ENCODE data around the gene RAPGEF1.

Gene RAPGEF1

DNA sequence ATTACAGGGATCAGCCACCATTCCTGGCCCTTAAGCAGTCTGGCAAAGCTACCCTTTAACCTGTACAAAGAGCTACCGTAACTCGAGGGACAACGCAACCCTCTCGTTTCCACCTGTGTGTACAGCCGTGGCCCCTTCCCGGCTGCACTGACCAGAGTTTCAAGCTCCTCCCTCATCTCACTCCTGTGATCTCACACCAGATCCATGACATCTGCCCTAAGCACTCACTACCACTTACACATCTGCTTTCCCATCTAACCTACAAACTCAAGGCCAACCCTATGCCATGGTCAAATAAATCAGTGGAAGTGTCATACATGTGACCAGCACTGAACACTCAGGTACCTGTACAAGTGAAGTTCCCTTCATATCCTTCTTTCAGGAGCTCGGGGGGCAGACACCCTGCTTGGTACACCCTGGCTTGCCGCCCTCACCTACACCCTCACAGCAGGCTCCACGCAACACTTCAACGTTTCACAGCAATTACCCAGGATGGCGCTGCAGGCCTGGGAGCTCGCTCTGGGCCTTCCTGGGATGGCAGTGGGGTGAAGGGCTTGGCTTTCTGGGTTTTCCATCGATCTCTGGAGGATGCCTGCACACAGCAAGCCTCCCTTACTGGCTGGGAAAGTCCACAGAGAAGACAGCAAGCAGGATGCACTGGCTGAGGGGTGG lies 132.8 kb downstream of the RAPGEF1 start:
- no peak for DNase-seq (ENCODE audit: low read depth)

DNA sequence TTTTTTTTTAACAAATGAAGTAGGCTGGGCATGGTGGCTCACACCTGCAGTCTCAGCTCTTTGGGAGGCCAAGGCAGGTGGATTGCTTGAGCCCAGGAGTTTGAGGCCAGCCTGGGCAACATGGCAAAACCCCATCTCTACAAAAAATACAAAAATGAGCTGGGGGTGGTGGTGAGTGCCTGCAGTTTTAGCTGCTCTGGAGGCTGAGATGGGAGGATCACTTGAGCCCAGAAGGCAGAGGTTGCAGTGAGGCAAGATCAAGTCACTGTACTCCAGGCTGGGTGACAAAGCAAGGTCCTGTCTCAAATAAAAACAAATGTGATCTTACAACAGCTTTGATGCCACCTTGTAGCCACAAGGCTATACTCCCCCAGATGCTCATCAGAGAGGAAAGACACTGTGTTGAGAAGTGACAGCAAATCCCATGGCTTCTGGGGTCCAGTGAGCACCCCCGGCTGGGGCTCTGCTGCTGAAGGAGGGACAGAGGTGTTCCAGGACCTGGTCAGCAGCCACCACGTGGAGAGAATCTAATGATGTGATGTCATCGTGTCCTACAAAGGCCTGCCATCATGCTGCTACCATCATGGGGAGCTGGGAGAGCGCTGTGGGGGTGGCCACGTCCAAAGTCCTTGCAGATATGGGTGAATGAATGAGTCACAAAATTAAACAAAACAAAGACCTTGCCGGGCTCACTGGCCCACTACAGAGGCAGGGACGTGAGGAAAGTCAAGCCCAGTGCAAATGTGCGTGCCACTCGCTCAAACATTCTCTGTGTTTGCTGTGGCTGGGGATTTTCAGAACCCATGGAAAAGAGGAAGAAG lies 133.9 kb downstream of the RAPGEF1 start:
- no peak for DNase-seq (ENCODE audit: low read depth)

DNA sequence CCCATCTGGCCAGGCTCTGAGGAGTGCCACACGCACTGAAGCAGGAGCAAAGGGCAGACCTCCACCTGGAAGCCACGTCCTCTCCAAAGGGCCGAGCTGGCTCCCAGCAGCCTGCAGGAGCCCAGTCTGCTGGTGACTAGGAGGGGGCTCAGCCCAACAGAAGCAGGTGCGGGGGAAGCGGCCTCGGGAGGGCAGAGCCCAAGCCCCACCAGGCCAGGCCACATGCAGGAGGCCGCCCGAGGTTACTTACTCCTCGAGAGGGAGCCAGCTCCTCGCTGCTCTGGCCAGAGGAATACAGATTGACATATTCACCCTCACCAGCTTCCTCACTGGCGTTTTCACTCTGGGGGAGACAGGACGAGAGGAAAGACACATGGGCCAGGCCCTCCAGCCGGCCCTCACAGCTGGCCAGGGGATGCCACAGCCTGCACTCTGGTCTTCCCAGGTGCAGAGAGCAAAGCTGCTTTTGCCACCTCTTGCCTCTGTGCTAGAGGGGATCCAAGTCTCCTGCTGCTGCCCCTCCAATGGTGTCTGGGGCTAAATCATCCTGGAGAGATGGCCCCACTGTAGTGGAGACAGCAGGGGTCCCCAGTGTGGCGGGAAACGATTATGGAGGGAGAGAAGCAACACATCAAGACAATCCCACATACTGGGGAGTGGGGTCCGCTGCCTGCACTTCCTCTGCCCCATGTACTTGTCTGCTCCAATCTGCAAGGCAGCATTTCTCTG lies 136.0 kb downstream of the RAPGEF1 start:
- no peak for DNase-seq (ENCODE audit: low read depth)

DNA sequence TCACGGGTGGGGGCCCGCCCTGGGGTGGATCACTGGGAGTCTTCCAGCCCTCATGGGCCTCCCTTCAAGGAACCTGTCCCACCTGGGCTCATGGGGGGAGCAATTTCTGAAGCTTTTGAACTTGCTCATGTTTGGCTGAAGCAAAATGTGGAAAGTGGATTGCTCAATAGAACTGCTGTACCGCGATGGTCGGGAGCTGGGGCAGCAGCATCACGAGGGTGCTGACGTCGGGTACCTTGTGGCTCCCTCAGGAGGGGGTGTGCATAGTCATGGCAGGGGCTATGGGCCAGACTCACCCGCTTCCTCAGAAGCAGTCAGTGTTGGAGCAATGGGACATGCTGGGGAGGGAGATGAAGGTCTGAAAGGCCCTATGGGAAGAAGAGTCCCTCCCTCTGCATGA lies 136.7 kb downstream of the RAPGEF1 start:
- no peak for DNase-seq (ENCODE audit: low read depth)

DNA sequence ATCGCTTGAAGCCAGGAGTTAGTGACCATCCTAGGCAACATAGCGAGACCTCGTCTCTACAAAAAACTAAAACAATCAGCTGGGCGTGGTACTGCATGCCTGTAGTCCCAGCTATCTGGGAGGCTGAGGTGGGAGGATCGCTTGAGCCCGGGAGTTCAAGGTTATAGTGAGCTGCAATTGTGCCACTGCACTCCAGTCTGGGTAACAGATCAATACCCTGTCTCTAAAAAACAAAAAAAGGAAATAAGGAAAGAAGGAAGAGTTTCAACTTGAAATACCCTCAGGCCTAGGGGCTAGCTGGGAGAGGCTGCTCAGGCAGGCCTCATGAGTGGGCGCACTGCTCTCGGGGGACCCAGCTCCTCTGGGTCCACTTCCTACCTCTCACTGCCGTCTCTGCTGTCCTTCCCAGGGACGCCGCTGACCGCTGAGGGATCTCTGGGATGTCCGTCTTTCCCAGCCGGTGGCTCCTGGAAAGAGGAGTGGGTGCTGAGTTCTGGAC lies 138.1 kb downstream of the RAPGEF1 start:
- no peak for DNase-seq (ENCODE audit: low read depth)

DNA sequence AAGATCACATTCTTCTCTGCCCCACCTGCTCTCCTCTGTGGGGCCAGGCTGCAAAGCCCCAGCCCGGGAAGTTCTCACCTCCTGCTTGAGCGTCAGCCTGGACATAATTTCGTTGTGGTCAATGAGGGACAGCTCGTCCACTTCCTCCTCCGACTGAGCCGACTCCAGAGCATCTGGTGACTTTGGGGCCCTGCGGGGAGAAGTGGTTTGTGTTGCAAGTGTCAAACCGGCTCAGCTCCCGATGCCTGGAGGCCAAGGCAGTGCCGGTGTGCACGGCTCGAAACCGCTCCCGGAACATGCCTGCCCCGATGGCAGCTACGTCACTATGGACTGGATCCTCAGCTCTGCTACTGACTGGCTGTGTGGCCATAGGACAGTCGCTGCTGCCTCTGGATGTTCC lies 141.8 kb downstream of the RAPGEF1 start:
- no peak for DNase-seq (ENCODE audit: low read depth)

DNA sequence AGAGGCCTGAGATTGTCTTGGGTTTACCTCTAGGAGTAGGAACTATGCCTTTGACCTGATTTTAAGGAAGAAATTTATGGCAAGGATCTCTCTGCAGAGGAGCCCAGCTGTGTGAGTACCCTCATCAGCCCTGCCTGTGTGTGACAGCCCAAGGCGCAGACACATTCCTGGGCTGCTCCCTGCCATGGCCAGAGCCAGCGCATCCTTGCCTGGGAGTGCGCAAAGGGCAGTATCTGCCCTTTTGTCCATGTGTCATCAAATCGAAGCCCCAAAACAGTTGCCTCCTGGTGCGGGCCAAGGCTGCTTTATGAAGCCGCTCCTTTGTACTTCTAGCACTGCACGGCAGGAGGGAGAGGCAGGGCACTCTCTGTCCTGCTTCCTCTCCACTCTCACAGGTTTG lies 142.6 kb downstream of the RAPGEF1 start:
- DNase-seq (ENCODE audit: low read depth) = no peak

DNA sequence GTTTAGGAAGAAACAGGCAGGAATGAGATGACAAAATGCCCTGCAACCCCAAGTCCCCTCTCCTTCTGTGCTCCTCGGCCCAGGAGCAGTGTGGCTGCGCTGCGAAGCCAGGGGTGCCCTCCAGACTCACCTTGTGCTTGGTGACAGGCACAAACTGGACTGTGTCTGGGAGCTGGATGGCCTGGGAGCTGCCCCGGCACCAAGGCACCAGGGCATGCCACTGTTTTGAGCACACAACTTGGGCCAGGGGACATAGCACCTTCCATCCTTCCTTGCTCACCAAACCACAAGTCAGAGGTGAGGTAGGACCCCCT lies 143.5 kb downstream of the RAPGEF1 start:
- no peak for DNase-seq (ENCODE audit: low read depth)

DNA sequence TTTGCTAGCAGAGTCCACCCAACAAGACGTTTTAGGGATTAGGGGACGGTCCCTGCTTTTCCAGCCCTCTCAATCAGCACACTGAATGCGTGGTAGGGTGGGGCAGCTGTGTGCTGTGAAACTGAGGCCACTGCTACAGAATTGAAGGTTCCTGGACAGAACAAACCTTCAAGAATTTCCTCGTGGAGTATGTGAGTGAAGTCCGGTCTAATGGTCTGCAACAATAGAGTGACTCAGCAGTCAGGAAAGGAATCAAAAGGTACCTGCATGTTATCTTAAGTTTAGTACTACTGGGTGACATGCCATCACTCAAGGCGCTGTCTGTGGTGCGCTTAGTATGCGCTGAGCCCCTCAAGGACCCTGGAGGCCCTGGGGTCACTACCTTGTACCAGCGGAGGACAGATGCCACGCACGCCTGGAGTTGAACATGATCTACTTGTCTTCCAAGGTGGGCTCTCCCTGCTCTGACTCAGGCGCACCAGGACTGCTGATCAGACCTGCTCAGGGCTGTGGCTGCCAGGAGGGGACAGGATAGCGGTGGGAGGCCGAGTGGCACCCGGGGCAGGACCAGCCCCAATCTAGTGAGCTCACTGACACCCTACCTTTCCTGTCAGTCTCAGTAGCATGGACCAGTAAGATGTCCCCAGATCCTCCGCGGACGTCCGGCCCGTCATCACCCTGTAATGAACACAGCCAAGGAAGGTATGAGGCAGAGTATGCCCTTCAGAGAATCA lies 144.0 kb downstream of the RAPGEF1 start:
- no peak for DNase-seq (ENCODE audit: low read depth)

DNA sequence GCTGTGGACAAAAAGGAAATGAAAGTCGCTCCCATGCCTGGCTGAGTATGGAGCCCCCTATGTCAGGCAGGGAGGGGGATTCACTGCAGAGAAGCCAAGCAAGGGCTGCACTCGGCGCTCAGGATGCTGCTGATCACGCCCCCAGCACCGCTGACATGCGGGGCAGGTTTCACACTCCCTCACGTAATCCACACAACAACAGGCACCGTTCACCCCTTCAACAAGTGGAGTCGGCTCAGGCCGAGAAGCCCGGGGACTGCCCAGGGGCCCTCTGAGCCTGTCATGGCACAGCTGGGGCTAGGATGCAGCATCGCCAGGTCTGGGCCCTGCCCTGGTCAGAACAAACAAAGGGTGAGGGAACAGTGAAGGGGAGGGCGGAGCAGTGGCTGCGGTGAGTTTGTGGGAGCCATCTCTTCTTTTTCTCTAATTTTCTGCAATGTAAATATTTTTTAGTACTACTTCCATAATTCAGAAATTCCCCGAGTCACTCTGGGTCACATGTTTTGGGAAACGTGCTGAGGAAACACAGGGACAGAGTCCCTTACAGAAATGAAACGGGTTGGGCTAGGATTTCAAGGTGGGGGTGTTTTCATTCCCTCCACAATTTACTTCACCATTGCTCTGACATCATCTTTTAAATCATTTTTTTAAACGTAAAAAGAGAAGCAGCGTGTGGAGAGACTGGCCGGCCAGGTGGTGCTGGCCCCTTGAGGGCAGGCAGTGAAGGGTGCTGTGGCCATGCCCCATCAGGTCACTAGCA lies 144.8 kb downstream of the RAPGEF1 start:
- DNase-seq (ENCODE audit: low read depth) = no peak

DNA sequence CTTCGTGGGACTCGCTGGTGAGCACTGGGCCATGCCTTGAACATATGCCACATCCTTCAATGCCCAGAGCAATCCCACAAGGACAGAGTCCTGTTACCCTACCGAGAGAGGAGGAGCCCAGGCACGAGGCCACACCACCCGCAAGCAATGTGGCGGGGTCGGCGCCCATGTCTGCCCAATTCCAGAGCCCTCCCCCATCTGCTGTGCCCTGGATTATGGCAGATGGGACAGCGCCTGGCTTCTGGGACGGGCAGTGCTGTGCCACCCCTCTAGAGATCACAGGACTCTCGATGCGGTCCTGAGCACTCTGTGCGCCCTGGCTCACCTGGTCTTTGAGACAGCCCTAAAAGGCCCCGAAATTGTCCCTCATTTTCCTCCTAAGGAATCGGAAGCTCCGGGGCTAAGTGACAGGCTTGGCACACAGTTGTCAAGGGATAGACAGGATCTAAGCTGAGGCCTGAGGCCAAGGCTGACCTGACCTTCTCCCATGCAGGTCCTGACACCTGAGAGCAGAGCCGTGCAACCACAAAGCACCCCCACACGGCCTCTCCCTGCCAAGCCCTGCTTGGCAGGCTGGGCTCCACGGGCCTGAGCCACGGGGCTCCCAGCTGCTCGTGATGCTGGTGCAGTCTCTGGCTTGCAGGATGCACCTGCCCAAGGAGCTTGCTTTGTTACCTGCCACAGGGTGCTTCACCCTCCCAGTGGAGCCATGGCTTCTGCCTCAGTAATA lies 145.8 kb downstream of the RAPGEF1 start:
- no peak for DNase-seq (ENCODE audit: low read depth)

DNA sequence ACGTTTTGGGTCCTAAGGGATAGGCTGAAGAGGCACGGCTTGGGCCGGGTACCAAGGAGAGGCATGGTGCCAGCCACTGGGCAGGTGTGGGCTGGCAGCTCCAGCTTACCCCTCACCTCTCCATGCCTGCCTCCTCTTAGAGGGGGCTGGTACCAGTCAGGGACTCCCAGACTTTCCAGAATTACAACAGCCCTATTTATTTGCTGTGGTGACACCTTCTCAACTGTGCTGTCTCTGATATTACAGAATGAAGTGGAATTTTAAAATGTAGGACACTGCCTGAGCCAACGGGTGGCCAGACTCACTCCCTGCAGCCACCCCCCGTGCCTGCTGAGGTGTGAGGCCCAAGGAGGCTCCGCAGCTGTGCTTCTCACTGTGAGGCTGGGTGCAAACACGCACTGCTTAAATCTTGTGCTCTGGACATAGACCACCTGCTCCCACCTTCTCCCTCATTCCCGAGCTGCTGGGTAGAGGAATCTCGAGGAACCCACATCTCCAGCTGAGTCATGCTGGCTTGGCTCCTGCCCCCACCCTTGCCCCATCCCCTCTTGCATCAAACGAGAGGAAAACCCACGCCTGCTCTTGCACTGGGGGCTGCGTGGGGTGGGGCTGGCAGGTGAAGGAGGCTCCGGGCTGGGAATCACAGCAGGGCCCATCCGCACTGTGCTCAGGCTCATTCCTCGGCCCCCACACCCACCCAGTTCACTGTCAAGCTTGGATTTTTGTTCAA lies 146.6 kb downstream of the RAPGEF1 start:
- DNase-seq (ENCODE audit: low read depth) = no peak

DNA sequence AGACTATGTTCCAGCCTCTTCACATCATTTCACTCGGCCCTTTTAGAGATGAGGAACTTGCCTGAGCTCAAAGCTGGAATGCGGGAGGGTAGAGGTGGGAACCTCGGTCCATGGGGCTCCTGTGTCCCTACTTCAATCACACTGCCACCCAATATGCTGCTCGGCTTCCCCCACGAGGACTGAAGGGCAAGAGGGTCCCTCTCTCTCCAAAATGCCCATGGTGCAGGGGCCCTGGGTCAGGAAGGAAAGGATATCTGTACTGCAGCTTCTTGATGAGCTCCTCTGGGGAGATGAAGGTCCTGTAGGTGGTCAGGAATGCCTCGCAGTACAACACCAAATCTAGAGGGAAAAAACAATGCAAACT lies 148.0 kb downstream of the RAPGEF1 start:
- no peak for DNase-seq (ENCODE audit: low read depth)

DNA sequence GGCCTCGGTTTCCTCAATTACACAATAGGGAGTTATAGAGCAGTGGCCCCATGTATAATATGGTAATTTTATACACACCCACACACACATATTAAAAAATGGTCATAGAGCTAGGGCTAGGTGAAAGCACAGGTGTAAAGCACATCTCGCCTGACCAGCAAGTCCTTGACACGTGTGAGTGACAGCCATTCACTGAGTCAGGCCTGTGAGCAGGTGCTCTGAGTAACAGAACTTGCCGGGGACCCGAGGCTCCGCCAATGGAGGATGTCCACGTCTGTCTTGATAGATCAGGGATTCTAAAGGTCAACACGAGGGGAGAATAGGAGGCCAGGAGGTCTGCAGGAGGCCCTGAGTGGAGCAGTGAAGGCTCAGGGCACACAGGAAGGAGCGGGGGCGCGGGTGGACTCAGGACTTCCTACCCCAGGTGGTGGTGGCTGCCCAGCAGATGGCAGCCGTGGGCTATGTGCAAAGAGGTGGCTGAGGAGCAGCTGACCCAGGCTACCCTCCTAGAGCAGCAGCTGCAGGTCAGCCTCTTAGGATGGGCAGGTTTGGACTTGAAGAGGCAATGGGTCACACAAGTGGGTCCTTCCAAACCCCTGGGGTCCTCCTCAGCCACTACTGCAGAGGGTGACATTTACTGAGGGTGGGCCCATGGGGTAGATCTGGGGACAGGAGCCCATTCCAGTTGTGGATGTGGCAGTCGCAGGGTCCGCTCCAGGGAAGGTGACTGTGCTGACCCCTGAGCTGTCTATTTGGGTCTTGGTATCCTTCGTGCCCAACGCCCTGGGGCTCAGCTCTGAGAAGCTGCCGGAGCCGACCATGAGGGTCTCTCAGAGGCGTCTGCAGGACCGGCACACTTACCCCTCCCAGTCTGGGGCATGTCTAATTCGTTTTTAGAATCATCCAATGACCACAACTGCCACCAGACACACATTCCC lies 148.7 kb downstream of the RAPGEF1 start:
- DNase-seq (ENCODE audit: low read depth) = peak; percentile 66

DNA sequence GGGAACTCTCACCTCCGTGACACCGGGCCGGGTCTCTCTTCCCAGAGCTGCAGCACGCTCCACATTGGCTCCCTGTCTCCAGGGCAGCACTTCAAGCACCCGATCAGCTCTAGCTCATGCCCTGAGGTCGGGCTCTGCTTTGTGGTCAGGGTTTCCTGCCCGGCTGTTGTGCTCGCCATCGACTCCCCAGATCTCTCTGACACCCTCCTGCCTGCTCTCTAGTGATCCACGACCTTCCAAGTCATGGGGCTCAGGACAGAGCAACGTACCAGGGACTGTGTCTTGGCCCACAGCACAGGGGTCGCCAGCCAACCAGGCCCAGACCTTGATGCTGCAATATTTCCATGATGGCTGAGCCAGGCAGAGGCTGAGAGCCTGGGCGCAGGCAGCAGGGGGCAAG lies 149.4 kb downstream of the RAPGEF1 start:
- DNase-seq (ENCODE audit: low read depth) = no peak

DNA sequence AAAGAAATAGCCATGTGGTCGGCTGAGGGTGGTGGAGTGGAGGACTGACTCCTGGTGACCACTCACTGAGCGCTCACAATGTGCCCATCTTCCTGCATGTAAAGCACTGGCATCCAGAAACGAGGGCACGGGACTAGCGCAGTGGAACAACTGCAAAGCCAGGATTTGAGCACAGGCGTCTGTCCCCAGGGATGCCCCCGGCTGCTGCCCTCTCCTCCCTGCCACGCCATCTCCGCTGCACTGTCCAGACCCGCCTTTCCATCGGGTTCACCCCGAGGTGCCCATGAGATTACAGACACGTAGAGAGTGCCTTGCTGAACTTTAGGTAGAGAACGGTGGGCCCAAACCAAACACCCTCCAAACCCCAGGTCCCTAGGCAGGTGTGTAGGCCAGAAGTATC lies 149.9 kb downstream of the RAPGEF1 start:
- DNase-seq (ENCODE audit: low read depth) = no peak

DNA sequence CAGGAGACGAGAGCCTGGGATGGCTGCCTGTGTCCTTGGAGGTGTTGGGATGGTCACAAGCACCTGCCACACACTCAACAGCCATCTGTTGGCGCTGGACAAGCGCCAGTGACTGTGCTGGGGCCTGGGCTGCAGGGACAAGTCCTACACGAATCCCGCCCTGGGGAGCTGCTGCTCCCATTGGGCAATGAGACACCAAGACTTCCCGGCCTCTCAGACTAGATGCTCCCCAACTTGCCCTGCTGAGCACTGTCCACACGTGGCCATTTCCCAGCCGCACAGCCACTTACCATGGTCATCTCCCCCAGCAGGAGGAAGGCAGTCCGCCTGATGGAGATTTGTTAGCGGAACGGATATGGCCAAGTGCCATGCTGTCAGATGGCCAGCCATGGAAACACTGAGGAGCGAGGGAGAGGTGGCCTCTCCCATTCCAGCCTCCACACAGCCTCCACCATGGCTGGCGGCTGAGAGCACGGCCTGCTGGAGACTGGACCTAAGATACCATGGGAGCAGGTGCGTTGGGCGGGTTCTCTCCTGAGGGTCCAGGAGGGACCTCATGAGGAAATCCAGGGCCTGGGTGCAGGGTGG lies 150.7 kb downstream of the RAPGEF1 start:
- no peak for DNase-seq (ENCODE audit: low read depth)

DNA sequence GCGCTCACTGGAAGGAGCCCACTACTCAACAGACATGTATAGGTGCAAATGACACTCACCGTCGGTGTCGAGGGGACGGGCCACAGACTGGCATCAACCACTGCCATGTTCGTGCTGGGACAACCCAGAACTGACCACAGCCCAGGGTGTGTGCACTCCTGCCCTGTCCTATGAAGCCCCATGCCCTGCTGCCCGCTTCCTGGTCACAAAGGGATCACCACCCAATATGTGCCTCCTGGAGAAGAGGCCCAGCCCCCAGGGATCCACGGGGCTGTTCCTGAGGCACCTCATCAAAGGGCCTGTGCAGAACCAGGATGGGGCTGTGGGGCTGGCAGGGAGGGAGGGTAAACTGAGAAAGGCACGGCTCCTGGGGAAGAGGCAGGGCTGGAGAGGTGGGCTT lies 151.5 kb downstream of the RAPGEF1 start:
- no peak for DNase-seq (ENCODE audit: low read depth)

DNA sequence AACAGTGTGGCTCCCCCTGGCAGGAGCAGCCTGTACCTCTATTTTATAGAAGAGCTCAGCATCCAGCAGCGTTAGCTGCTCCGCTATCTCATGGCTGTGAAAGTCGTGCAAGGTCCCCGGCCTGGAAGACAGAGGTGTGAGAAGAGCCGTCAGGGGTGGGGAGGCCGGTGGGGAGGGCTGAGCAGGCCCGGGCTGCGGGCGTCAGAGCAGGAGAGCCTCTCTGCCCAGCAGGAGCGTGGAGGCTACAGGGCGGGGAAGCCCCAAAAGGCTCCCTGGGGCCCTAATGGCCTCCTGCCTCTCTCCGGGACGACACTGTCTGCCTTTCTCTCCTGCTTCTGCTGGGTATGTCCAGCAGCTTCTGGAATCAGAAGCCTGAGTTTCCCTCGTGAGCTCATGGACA lies 152.0 kb downstream of the RAPGEF1 start:
- DNase-seq (ENCODE audit: low read depth) = no peak

Measured in T follicular helper cell (primary cell).